ENCODE results near the gene SFT2D3.

- TF ChIP-seq POLR2A (IDR thresholded peaks at IDR 0.05; ENCODE audit: borderline replicate concordance, extremely low read depth, insufficient read depth, insufficient read length) (no peak), CEBPB (IDR thresholded peaks at IDR 0.05; ENCODE audit: low read depth) (no peak), POLR2AphosphoS5 (IDR thresholded peaks at IDR 0.05; ENCODE audit: low read depth, low read length) (no peak), ZNF274 (IDR thresholded peaks at IDR 0.05; ENCODE audit: low read depth, low read length) (no peak), RAD21 (IDR thresholded peaks at IDR 0.05; ENCODE audit: low read depth) (no peak), JUND (IDR thresholded peaks at IDR 0.05) (no peak)
- TF ChIP-seq, protein P1, sequence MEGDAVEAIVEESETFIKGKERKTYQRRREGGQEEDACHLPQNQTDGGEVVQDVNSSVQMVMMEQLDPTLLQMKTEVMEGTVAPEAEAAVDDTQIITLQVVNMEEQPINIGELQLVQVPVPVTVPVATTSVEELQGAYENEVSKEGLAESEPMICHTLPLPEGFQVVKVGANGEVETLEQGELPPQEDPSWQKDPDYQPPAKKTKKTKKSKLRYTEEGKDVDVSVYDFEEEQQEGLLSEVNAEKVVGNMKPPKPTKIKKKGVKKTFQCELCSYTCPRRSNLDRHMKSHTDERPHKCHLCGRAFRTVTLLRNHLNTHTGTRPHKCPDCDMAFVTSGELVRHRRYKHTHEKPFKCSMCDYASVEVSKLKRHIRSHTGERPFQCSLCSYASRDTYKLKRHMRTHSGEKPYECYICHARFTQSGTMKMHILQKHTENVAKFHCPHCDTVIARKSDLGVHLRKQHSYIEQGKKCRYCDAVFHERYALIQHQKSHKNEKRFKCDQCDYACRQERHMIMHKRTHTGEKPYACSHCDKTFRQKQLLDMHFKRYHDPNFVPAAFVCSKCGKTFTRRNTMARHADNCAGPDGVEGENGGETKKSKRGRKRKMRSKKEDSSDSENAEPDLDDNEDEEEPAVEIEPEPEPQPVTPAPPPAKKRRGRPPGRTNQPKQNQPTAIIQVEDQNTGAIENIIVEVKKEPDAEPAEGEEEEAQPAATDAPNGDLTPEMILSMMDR (IDR thresholded peaks at IDR 0.05 in 2 of 3, conservative IDR thresholded peaks at IDR 0.05 in 1 of 3; ENCODE audit: borderline replicate concordance in 1 of 3, insufficient read depth in 1 of 3, low read depth in 2 of 3, low read length in 2 of 3) = no peak
These were observed 28.7 kb upstream of the SFT2D3 start for GRCh38 chr2:127672341-127673224.

Measured in HCT116 (cell line).